GM08714 (cell line): Measurements from ENCODE around the gene SLPI.

ENCODE experiments used
- H3K4me3 ChIP-seq: fragments of 200-500 bp; sonication (Bioruptor generic); 2 replicates; pipeline ENCODE4 v1.5.1; 2014; ENCODE audit warnings: mild to moderate bottlenecking, low read length, inconsistent platforms
- ZNF274 ChIP-seq: IDR thresholded peaks from 2 replicates; pipeline ENCODE4 v1.6.1; 2012; ENCODE audit warnings: mild to moderate bottlenecking, low read depth, low read length

Gene SLPI

GRCh38 chr20:45254383-45255262 lies at the start of gene SLPI:
TSS of gene SLPI (minus strand) at chr20:45254564. CDS start at chr20:45254543, 21 bp downstream.
- no peak for TF ChIP-seq ZNF274
- H3K4me3 ChIP-seq, result no peak within 1 kb of the TSS

- no peak overlapping the region for H3K4me3 ChIP-seq
- no peak for TF ChIP-seq ZNF274
Measured at GRCh38 chr20:45303586-45304463, 49.5 kb upstream of the SLPI start.

GRCh38 chr20:45301824-45302271 lies 47.5 kb upstream of the SLPI start:
- TF ChIP-seq ZNF274, result no peak
- H3K4me3 ChIP-seq, result no peak overlapping the region

DNA sequence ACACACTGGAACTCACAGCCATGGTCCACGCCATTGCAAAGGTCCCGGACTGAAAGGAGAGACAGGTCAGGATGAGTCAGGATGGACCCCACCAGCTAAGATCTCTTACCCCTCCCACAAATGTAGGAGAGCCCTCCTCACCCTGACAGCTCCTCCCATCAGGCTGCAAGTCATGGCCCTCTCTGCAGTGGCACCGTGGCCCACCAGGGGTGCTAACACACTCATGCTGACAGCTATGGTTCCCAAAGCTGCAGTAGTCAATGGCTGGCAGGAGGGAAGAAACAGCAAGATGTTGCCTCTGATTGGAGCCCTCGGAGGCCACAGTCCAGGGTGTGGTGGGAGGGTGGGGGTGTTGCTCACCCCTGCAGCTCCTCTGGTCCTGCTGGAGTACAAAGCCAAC lies 46.6 kb upstream of the SLPI start:
- H3K4me3 ChIP-seq, result no peak overlapping the region
- TF ChIP-seq ZNF274, result no peak

DNA sequence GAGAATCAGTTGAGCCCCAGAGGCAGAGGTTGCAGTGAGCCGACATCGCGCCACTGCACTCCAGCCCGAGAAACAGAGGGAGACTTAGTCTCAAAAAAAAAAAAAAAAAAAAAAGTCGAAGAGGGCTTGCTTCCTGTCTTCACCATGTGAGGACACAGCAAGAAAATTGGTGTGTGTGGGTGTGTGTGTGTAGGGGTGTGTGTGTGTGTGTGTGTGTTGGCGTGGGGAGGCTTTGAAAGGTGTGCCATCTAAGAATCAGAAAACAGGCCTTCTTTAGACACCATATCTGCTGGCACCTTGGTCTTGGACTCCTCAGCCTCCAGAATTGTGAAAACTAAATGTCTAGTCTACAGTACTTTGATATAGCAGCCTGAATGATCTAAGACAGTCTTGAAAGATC lies 45.4 kb upstream of the SLPI start:
- no peak overlapping the region for H3K4me3 ChIP-seq
- no peak for TF ChIP-seq ZNF274

GRCh38 chr20:45297786-45298497 lies 43.6 kb upstream of the SLPI start:
- H3K4me3 ChIP-seq, result no peak overlapping the region
- no peak for TF ChIP-seq ZNF274

DNA sequence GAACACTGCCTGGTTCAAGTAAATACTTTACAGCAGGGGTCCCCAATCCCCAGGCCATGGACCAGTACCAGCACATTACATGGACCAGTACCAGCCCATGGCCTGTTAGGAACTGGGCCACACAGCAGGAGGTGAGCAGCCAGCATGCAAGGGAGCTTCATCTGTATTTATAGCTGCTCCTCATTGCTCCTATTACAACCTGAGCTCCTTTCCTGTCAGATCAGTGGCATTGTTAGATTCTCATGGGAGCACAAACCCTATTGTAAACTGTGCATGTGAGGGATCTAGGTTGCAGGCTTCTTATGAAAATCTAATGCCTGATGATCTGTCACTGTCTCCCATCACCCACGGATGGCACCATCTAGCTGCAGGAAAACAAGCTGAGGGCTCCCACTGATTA lies 40.3 kb upstream of the SLPI start:
- no peak for TF ChIP-seq ZNF274
- H3K4me3 ChIP-seq, result no peak overlapping the region

- TF ChIP-seq ZNF274, result no peak
- no peak overlapping the region for H3K4me3 ChIP-seq
Measured at GRCh38 chr20:45294003-45294368, 39.6 kb upstream of the SLPI start.

DNA sequence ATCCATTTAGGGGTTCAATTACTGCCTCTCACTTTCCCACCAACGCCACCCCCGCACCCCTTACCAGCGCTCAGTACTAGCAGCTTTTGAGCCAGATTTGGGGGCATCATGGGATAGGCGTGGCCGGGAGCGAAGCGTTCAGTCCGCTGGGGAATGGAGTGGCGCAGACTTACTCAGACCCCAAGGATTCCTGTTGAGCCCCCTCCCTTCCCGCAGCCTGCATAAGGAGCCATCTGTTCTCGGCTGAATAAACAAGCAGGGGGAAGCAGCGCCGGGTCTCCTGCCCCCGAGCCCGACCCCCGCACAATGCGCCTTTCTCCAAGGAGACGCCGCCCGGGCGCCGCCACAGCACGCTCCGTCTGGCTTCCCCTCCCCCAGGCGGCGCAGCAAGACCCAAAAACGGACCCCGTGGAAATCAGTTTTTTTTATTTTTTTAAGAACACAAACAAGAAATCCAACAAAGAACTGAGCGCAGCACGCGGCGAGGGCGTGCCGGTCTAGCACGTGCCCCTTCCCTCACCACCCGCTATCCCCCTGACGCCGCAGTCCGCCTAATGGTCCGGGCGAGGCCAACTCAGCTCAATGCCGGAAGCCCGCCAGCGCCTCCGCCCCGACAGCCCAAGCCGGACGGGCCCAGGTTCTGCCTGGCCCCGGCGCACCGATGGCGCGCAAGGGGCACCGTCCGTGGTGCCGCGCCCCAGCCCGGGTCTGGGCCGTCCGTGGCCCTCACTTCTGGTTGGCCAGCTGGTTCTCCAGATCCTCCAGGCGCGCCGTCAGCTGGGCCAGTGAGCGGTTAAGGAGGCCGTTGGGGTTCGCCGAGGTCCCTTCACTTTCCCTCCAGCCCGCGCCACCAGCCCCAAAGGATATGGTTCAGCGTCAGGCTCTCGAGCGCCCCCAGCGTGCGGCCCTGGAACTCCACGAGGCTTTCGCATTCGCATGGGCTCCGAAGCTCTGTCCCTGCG lies 39.0 kb upstream of the SLPI start:
- TF ChIP-seq ZNF274, result no peak
- H3K4me3 ChIP-seq, result peak overlapping the region; percentile 39; the same call in 1 of the 2 replicates

DNA sequence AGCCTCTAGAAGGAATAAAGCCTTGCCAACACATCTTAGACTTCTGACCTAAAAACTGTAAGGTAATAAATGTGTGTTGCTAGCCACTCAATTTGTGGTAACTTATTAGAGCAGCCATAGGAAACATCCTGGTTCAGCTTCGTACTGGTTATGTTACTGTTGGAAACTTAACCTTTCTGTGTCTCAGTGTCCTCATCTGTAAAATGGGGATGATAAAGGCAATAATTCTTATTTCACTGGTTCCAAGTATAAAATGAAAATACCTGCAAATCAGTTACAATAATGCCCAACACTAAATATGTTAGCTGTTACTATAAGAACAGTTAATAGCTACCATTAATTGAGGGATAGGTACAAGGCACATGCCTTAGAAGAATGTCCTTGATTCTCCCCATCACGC lies 38.0 kb upstream of the SLPI start:
- no peak for TF ChIP-seq ZNF274
- no peak overlapping the region for H3K4me3 ChIP-seq

DNA sequence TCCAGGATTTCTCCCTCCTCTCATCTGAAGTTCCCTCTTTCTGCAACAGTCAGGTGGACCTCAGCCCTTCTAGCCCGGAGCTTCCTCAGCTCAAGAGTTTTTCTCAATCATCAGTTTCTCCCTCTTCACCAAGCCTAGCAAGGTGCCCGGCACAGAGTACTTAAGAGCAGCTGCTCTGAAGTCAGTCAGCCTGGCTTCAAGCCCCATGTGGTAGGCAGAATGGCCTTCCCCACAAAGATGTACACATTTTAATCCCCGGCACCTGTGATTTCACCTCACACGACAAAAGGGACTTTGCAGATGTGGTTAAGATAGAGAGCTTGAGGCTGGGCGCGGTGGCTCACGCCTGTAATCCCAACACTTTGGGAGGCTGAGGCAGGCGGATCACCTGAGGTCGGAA lies 37.2 kb upstream of the SLPI start:
- TF ChIP-seq ZNF274, result no peak
- no peak overlapping the region for H3K4me3 ChIP-seq

DNA sequence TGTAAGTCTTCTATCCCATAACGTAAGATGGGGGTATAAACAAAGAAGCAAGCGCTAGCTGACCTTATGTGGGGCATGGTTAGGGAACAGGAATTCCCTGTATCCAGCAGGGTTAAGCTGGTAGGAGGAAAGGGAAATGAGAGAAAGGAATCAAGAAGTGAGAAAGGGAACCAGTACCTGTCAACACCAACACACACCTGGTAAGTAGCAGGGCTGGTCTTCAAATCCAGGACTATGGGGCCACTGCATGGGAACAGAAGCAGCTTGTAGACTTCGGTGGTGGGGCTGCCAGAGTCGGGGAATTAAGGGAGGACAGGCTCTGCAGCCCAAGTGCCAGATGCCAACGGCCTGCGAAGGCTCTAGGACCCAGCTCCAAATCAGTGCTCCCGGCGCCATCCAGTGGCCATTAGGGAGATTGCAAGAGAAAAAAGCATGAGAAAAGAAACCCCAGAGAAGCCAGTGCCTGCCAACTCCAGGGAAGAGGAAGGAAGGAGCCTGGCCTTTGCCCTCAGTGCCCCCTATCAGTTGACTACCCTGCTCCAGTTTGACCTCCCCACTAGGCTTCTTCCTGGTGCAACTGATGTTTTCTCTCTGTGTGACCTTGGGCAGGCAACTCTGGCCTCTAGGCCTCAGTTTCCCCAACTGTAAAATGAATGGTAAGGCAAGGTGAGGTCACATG lies 36.5 kb upstream of the SLPI start:
- H3K4me3 ChIP-seq, result no peak overlapping the region
- TF ChIP-seq ZNF274, result no peak
